Vagina (tissue), 2 donors: ENCODE data around the gene DSCAML1.

Source experiments
- CTCF ChIP-seq, 3 experiments: fragments of 450-650 bp in 2 of 3; fragments of 200-600 bp in 1 of 3; sonication (generic) in 1 of 3; IDR thresholded peaks; one replicate each; pipeline ENCODE4 v1.5.1; 2017 to 2019; ENCODE audit warnings: antibody characterized with exemption in 3 of 3, mild to moderate bottlenecking in 2 of 3, moderate library complexity in 2 of 3
- POLR2A ChIP-seq, 2 donors: fragments of 450-650 bp; IDR thresholded peaks; one replicate each; pipeline ENCODE4 v1.6.1; 2017; ENCODE audit warnings: antibody characterized with exemption in 2 of 2, mild to moderate bottlenecking in 2 of 2, moderate library complexity in 2 of 2
- POLR2AphosphoS5 ChIP-seq, 2 donors: sonication (generic); formaldehyde crosslinking; IDR thresholded peaks; one replicate each; pipeline ENCODE4 v1.9.0; 2017; ENCODE audit warnings: antibody characterized with exemption in 2 of 2, mild to moderate bottlenecking in 2 of 2, low read depth in 1 of 2; ENCODE audit not compliant: insufficient read depth in 1 of 2

GRCh38 chr11:117610045-117610444 lies 187.0 kb downstream of the DSCAML1 start:
- TF ChIP-seq CTCF (IDR thresholded peaks at IDR 0.05), result no peak
- no peak for TF ChIP-seq POLR2AphosphoS5 (IDR thresholded peaks at IDR 0.05; ENCODE audit: insufficient read depth in 1 of 2, low read depth in 1 of 2)
- TF ChIP-seq POLR2A (IDR thresholded peaks at IDR 0.05), result no peak
